HG03196 (cell line): ENCODE measurements around the gene CBFA2T2.
"Not testable (repeated sequence)": the region's sequence is repeated elsewhere in the genome, so short reads cannot be mapped to it uniquely, and the experiment has no call there.

ENCODE experiments used
- ATAC-seq: cut with Tn5 transposase; IDR thresholded peaks from one replicate; pipeline ENCODE4 v1.9.1; 2021; ENCODE audit not compliant: unreplicated experiment

The CBFA2T2 gene

DNA sequence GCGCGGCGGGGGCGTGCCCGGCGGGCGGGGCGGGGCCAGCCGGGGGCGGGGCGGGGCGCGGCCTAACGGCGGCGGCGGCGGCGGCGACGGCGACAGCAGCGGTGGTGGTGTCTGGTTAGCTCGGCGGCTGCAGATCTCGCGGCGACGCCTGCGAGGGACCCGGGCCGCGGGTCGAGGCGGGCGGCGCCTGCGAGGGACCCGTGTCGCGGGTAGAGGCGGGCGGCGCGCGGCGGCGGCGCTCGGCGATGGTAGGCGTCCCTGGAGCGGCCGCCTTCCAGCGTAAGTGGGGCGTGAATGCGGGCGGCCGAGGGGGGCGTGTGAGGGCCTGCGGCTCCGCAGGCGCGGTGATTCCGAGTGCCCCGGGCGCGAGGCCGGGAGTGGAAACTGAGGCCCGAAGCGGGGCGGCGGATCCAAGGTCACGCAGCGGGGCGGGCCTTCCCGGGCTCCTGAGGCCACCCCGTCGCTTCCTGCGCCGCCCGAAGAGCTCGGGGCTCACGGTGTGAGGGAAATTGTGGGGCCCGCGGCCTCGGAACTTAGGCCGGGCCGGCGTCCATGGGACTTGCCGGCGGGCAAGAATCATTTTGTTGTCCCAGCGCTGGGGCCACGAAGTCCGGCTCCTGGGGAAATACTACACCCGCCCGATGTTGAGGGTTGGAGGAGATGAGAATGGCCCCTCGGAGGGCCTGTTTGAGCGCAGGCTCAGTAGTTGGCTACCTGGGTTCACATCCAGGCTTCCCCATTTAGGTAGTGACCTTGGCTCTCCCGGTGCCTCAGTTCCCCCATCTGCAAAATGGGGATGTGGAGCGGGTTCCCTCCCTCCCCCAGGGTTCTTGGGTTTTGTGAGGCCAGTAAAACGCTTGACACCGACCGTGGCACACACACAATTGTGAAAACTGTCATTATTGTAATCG lies at the start of gene CBFA2T2:
CBFA2T2 (plus strand) TSS at position 74 of the 911 bp plus-strand sequence; CDS start at position 246, 172 bp downstream.
- peak; percentile 49 for ATAC-seq

DNA sequence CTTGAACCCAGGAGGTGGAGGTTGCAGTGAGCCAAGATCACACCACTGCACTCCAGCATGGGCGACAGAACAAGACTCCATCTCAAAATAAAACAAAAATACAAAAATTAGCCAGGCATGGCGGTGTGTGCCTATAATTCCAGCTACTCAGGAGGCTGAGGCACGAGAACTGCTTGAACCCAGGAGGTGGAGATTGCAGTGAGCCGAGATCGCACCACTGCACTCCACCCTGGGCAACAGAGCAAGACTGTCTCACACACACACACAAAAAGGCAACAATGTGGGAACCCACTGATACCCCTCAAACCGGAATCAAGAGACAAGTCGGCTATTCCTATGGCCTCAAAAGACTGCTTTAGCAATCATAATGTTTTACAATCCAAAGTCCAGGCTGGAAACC lies 49.3 kb upstream of the CBFA2T2 start:
- ATAC-seq: not testable (repeated sequence)

DNA sequence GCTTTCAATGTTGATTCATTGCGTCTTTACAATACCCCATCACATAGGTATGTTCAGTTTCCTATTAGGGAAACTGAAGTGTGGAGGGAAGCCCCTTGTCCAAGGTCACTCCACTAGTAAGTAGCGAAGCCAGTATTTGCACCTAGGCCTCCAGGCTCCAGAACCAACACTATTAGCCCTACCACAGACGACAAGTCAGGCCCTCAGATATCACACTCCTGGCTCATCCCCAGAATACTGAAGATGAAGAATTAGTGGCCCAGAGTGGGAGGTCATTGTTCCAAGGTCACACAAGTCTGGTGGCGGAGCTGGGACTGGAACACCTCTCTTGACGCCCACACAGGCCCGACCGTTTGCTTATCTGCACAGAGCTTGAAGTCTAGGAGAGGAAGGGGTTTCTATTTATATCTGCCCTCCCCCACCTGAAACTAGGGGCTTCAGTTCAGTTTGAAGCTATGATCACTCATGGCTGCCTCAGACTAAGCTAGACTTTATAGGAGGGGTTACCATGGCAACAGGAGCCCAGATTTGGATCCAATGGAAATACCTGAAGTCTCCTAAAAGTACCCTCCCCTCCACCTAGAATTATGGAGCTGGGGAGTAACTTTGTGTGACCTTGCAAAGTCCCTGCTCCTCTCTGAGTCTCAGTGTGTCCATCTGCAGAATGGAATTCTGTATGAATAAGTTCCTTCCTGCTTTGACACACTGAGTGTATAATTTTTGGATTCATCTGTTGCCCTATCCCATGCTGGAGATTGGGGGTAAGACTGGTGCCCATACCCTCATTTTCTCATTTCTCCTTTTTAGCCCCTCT lies 48.5 kb upstream of the CBFA2T2 start:
- ATAC-seq: no peak

DNA sequence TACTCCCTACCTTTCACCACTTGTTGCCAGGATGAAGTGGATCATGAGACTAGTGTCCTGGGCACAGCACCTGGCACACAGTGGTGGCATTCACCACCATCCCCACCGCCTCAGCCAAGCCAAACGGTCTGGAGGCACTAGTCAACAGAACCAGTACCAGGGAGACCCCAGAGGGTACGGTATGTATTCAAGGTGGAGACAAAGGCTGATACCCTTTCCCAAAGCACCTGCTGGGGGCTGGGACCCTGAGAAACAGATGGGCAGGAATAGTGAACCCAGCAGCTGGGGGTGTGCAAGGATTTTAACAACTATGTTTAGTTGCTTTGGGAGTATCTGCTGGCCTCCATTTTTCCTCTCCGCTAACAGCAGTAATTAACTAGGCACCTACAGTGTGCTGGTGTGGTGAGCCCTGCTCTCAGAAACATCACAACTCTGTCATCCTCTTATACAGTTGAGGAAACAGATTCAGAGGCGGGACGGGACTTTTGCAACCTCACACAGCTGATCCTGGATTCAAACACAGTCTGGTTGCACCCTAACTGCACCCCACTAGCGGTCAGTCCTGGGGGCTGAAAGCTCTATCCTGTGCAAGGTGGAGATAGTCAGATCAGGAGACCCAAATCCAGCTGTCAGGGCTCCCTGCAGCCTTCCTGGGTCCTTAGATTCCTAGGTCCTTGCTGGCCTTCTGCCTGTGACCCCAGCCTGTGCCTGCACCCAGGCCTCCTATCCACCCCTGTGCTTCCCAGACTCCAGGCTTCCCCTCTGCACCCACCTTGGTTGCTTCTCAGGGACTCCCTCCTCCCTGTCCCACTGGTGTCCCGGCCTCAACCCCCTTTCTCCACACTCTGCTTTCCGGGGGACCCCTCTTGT lies 47.5 kb upstream of the CBFA2T2 start:
- no peak for ATAC-seq

DNA sequence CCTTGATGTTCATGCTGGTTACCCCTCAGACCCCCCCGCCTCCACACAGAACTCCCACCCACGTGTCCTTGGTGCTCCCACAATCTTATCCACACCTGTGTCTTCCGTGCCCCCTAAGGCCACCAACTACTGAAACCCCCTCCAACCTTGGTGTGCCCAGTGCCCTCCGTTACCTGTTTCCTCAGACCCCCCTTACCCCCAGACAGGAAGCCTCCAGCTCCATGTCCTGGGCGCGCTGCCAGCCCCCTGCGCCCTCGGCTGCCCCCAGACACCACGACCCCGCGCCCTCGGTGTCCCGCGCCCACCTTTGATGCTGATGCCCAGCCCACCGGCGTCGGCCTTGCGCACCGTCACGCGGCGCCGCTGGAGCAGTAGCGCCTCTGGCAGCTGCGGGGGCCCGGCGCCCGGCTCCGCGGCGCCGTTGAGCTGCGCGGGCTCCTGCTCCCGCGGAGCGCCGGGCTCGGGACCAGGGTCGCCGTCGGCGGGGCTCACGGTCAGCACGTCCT lies 46.8 kb upstream of the CBFA2T2 start:
- ATAC-seq: no peak

DNA sequence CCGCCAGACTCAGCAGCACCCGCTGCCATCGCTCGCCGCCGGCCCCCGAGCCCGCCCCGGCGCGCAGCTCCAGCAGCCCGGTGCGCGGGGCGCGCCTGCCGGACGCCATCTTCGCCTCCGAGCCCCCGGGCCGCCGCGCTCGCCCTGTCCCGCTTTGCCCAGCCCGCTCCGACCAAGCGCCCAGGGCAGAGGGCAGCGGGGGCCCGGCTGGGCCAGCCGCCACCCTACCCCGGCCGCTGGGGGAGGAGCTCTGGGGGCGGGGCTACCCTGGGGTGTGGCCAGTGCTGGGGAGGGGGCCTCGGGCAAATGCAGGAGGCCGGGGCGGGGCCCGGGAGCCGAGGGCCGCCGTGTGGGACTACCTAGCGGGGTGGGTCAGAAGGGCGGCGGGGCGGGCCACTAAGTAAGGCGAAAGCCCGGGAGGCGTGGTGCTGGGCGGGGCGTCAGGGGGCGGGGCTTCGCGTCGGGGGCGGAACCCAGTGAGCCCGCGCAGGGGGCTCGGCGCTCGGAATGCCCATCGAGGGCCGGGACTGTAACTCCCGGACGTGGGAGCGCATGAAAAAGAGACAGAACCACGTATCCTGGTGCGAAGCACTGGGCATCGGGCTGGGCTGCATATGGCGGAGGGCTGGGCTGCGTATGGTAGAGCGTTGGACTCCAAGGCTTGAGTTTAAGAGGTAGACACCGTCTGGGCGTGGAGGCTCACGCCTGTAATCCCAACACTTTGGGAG lies 46.2 kb upstream of the CBFA2T2 start, which contains the start of gene SNTA1:
SNTA1 (minus strand) TSS at position 252 of the 728 bp plus-strand sequence; CDS start at position 109, 143 bp downstream.
- ATAC-seq: peak; percentile 63

DNA sequence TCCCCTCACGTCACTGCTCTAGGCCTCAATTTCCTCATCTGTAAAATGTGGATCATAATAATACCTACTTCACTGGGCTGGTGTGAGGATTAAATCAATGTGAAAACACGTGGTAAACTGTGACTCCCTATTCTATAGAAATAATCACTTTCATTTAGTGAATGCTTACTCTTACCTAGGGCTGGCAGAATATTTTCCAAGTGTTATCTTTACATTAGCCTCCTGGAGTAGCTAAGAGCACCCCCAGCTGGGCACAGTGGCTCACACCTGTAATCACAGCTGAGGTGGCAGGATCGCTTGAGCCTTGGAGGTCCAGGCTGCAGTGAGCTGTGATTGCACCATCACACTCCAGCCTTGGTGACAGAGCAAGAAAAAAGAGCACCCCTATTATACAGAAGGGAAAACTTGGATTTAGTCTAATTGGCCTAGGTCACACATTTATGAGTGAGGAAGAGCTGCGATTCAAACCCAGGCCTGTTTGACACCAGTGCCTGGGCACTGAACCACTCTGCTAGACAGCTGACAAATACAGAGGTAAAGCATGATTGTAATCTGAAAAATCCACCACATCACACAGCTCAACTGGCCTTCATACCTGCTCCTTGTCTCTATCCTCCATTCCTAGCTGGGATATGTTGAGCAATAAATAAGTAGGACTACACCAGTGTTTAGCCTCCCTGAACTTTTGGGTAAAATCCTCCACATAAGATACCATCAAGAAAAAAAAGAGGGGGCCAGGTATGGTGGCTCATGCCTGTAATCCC lies 44.9 kb upstream of the CBFA2T2 start:
- no peak for ATAC-seq

DNA sequence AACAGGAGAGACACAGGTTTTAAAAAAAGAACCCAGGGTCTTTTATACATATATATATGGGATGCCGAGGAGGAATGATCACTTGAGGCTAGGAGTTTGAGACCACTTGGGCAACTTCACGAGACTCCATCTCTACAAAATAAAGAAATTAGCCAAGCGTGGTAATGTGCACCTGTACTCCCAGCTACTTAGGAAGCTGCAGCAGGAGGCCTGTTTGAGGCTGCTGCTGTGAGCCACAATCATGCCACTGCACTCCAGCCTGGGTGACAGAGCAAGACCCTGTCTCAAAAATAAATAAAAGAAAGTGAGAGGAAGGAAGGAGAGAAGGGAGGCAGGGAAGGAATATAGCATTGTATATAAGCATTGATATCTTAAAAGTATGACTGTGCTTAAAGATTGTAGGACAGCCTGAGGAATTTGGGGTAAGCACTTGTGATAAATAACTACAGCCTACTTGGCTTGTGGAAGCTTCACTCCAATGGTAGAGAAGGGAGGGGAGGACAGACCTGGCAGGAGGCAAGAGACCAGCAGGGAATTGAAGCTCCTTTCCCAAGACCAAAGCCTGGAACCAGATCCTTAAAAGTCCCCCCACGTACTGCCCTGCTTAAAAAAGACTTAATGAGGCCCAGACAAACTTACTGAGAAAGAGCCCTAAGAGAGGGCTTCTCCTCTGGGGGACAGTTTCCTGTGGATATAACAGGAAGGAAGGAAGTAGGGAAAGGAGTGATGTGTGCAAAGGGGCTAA lies 43.8 kb upstream of the CBFA2T2 start:
- no peak for ATAC-seq

DNA sequence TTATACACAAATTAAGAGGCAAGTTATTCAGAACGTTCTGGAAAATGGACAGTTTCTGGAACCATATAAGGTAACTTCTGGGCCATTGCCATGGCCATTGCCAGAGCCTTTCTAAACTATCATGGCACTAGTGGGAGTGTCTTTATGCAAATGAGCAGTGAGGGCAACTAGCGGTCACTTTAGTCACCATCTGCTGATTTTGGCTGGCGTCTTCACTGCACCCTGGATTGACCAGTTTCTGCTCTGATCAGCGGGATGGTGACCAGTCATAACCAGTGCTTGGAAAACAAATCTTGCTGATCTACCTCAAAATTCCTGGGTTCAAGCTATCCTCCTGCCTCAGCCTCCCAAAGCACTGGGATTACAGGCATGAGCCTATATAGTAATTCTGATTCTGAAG lies 39.0 kb upstream of the CBFA2T2 start:
- no peak for ATAC-seq

DNA sequence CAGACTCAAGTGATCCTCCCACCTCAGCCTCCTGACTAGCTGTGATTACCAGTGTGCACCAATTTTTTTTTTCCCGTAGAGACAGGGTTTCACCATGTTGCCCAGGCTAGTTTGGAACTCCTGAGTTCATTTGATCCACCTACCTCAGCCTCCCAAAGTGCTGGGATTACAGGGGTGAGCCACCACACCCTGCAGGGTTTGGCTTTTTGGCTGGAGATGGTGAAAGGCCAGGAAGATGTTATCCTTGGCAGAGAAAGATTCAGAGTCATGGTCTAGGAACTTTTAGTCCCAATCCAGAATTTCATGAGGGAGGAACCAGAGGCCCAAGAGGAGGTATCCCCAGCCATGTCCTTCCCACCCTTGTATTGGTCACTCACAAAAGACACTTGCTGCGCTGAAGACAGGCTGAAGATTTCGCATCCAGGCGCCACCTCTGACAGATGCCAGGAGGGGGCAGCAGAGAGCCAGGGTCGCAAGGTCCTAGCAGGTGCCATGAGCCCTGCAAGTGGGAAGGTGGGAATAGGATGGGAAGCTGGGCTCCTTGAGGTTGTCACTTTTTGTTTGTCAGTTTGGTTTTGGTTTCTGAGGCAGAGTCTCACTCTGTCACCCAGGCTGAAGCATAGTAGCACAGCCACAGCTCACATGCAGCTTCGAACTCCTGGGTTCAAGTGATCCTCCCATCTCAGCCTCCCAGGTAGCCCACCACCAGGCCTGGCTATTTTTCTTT lies 32.8 kb upstream of the CBFA2T2 start:
- ATAC-seq: not testable (repeated sequence)

DNA sequence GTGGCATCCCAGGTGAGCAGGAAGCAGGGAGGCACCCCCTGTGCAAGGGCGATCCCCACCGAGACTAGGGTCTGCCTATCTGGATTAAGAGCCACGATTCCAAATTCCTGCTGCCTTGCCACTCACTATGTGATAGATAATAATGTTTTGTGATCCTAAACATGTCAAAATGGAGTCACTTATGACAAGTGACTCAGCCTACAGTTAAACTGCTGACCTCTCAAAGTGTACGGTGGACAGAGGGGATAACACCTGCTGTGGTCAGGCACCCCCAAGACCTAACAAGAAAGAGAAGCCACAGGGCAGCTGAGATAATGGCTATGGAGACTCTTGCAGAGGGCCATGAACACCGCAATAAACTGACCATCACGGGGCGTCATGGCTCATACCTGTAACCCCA lies 30.3 kb upstream of the CBFA2T2 start:
- no peak for ATAC-seq

DNA sequence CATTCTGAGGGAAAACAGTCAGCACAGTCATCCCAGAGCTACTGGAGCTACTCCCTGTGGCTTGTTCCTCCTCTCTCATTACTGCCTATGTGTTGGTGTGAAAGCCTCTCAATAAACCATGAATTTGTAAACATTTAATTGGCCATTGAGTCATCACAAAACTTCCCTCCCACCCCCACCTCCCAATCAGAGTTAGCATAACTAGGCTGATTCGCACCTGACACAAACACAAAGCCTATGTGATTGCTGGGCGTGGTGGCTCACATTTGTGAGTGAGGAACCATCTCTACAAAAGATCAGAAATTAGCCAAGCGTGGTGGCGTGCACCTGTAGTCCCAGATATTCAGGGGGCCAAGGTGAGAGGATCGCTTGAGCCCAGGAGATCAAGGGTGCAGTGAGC lies 29.2 kb upstream of the CBFA2T2 start:
- ATAC-seq: no peak

DNA sequence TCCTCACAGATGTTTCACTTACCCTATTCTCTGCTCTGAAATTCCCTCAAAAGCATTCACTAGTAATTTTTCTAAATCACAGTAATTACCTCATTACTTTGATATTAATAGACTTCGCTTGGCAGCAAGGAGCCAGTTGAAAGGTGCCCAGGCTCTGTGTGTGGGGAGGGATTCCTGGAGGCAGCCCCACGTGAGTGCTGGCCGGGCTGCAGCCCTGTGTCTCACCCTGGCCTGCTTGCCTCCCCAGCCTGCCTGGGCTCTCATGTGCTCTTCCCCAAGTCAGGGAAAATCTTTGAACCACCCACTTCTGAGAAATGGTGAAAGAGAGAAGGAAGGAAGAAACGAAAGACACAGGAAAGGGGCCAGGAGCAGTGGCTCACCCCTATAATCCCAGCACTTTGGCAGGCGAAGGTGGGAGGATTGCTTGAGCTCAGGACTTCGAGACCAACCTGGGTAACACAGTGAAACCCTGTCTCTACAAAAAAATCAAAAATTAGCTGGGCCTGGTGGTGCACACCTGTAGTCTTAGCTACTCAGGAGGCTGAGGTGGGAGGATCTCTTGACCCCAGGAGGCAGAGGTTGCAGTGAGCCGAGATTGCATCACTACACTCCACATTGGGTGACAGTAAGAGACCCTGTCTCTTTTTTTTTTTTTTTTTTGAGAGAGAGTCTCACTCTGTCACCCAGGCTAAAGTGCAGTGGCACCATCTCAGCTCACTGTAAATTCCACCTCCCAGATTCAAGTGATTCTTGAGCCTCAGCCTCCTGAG lies 26.4 kb upstream of the CBFA2T2 start:
- ATAC-seq: no peak

DNA sequence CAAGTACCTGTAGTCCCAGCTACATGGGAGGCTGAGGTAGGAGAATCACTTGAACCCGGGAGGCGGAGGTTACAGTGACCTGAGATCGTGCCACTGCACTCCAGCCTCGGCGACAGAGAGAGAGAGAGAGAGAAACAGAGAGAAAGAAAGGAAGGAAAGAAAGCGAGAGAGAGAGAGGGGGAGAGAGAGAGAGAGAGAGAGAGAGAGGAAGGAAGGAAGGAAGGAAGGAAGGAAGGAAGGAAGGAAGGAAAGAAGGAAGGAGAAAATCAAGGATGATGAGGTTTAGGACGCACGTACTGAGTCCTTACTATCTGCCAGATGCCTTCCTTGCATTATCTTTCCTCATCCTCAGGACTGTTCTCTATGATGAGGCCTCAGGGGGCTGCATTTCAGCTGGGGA lies 25.1 kb upstream of the CBFA2T2 start:
- ATAC-seq: not testable (repeated sequence)

DNA sequence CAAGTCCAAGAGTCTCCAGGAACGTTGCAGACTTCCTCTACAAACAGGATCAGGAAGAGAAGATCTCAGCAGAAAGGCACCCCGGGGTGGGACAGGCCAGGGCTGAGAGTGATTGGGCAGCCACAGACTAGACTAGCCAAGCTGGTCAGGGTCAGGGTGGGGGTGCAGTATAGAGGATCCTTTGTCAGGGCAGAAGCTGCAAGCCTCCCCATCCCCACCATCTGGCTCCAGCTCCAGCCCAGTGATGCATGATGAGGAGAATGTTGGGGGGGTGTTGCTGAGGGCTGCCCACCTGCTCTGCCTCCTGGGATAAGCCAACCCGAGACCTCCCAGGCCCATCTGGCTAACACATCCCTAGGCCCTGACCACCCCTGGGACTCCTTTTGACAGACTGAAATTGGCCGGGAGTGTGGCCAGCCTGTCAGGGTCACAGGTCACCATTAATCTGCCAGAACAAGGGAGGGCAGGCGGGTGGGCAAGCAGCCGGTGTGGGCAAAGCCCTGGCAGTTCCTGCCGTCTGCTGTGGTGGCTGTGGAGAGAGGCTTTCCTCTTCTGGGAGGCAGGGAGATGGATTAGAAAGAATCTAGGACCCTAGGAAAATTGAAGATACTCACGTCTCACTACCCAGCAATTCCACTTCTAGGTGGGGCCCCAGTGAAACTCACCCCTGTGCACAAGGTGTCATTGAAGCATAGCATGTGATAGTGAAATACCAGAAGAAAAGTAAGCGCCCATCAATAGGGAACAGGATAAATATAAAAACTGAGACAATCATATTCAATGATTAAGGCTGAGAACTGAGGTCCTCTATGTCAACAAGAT lies 24.2 kb upstream of the CBFA2T2 start:
- no peak for ATAC-seq

DNA sequence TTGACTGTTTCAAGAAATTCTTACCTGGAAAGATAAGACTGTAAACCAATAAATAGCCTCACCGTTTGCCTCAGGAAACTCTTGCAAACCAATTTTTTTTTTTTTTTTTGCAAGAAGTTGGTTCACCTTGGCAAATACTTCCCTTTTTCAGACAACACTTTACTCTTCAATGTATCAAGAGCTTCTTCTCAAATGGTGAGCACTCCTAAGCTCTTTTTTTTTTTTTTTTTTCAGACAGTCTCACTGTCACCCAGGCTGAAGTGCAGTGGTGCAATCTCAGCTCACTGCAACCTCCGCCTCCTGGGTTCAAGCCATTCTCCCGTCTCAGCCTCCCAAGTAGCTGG lies 23.6 kb upstream of the CBFA2T2 start:
- no peak for ATAC-seq
